ENCODE measurements around the gene NR5A2.

NR5A2 gene

GRCh38 chr1:200128944-200129879 is 101.7 kb downstream of the NR5A2 start:
- DNase-seq (ENCODE audit: low spot score), result no peak

- no peak for DNase-seq (ENCODE audit: low spot score)
Observed at GRCh38 chr1:200130552-200130951, 103.0 kb downstream of the NR5A2 start.

- DNase-seq (ENCODE audit: low spot score), result no peak
Observed at GRCh38 chr1:200131551-200132125, 104.1 kb downstream of the NR5A2 start.

DNA sequence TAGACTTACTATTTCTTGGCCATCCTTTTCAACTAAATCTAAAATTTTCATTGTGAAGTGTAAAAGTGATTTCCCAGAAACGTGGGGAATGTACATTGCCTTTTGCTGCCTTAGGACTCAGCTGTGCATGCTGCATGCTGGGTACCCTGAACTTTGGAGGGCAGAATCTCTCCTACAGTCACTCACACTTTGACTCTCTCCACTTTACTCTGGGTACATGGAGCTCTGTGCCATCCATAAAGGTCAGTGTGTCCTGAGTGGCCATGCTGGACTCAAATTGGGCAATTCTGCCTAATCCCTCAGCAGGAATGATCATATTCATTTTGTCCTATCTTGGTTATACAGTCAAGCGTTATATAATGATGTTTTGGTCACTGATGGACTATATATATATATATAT is 105.6 kb downstream of the NR5A2 start:
- DNase-seq (ENCODE audit: low spot score), result no peak

- DNase-seq (ENCODE audit: low spot score), result no peak
Observed at GRCh38 chr1:200134116-200134515, 106.6 kb downstream of the NR5A2 start.

GRCh38 chr1:200136384-200136783 is 108.9 kb downstream of the NR5A2 start:
- DNase-seq (ENCODE audit: low spot score), result no peak

DNA sequence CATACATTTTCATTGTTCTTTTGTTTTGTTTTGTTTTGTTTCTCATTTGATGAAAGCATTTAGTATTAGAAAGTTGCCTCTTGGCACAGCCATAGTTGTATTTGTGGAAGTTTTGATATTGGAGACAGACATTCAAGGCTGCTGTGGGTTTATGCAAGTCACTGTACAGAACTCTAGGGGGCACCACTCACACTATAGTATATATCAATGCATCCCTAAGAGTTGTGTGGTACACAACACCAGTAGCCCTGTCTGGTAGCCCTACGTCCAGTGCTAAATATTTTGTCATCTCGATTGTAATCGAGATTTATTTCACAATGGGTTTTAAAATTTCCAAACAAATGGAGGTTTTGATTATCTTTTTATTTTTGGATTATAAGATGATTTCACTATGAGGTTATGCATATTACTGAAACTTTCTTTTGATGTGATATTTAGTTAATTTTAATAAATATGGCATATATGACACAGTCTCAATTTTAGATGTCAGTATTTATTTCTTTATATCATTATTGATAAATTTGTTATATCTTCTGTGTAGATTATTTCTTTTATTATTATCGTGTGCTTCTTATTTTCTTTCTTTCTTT is 112.2 kb downstream of the NR5A2 start:
- no peak for DNase-seq (ENCODE audit: low spot score)

GRCh38 chr1:200143347-200143746 is 115.8 kb downstream of the NR5A2 start:
- DNase-seq (ENCODE audit: low spot score), result no peak

DNA sequence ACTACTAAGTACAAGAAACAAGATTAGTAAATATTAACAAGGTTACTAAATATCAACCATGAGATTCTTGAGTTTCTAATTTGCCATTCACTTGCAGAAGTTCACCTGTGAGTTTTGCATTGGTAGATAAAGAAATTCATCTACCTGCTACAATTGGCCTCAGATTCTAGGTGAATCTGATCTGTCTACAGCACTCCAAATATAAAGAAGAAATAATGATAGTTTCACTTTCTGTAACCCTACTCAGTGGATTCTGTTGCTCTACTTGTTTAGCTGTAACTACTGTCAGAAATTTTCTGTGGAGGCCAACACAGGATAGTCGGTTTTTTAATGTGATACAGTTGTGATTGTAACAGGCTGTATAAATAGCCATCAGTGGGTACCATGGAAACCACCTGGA is 118.6 kb downstream of the NR5A2 start:
- no peak for DNase-seq (ENCODE audit: low spot score)

DNA sequence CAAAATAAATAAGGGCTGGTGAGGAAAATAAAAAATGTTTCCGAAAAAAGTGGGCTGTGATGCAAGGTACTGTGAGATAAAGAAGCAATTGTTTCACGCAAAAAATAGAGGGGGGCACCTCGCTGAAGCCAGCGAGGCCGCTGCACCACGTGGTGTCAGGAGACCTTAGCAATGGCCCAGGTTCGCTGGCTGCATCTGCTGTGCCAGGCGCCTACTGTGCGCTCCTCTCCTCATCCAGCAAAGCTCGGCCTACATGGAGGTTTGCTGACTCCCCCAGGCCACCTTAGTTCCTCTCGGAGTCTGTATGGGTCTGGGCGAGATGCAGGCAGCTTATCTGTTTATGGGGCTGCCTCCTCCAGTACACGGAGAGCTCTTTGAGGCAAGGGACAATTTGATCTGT is 119.6 kb downstream of the NR5A2 start:
- DNase-seq (ENCODE audit: low spot score), result no peak

DNA sequence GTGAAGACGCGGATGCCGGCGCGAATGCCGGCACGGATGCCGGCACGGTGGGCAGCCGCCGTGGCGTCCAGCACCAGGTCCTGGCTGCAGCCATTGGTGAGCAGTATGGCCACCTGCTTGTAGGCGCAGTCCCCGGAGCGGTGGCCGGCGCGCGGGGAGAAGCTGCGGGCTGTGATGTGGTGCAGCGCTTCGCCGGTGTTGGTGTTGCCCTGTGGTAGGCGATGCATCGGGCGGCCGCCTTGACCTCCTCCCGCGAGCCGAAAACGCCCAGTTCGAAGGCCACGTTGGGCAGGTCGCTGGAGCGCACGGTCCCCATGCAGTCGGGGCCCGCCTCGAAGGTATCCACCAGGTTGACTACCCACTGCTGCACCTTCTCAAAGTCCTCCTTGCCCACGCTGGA is 120.2 kb downstream of the NR5A2 start:
- no peak for DNase-seq (ENCODE audit: low spot score)

DNA sequence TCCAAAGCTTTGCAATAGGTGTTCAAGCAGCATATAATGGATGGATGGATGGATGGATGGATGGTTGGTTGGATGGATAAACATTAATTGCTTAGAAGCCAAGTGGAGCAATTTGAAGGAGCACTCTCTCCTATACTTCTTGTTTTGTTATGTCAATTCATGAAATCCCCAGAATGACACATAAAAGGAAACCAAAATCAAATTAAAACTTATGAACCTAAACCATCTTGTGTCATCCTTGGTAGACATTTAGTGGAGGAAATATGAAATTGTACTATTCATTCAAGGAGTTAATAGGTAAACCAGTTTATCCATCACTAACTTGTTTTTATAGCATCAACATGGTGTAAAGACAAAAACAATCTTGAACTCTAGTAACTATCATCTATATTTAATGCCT is 122.5 kb downstream of the NR5A2 start:
- no peak for DNase-seq (ENCODE audit: low spot score)

DNA sequence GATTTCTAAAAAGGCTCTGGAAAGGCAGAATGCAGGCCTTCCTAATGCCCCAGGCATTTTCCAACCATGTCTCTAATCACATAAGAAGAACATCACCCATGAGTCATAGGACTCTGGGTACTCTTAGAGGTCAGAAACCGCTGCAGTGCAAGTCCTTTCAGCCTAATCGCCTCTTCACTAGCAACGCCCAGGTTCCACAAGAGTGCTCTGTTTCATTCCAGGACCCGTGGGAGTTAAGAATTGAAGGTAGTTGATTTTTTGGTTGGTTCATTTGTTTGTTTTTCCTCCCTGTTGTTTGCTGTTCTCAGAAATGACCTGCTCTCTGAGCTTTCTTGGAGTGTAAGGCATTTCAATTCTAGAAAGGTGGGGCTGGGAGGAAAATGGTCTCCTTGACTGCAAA is 123.2 kb downstream of the NR5A2 start:
- DNase-seq (ENCODE audit: low spot score), result no peak

- DNase-seq (ENCODE audit: low spot score), result no peak
Observed at GRCh38 chr1:200152336-200152735, 124.8 kb downstream of the NR5A2 start.

GRCh38 chr1:200153277-200154055 is 126.0 kb downstream of the NR5A2 start:
- no peak for DNase-seq (ENCODE audit: low spot score)

GRCh38 chr1:200154069-200154767 is 126.7 kb downstream of the NR5A2 start:
- no peak for DNase-seq (ENCODE audit: low spot score)

DNA sequence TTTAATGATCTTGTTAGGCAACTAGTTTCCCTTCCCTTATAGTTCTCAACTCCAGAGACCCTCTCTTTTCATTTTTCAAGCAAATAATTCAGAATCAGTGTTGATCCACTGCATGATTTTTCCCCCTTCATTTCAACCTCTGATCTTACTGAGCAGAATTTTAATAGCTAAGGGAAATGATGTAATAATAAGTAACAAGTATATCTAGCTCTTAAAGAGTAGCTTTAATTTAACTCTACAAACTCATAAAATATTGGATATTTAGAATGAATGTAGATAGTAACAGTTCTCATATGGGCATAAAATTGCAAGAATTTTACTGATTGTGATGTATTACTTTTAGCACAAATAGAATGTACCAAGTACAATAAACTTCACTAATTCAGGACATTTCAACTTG is 130.2 kb downstream of the NR5A2 start:
- DNase-seq (ENCODE audit: low spot score), result no peak

GRCh38 chr1:200161801-200162200 is 134.3 kb downstream of the NR5A2 start:
- DNase-seq (ENCODE audit: low spot score), result no peak

GRCh38 chr1:200162258-200162657 is 134.7 kb downstream of the NR5A2 start:
- no peak for DNase-seq (ENCODE audit: low spot score)

- no peak for DNase-seq (ENCODE audit: low spot score)
Observed at GRCh38 chr1:200162877-200163276, 135.4 kb downstream of the NR5A2 start.

DNA sequence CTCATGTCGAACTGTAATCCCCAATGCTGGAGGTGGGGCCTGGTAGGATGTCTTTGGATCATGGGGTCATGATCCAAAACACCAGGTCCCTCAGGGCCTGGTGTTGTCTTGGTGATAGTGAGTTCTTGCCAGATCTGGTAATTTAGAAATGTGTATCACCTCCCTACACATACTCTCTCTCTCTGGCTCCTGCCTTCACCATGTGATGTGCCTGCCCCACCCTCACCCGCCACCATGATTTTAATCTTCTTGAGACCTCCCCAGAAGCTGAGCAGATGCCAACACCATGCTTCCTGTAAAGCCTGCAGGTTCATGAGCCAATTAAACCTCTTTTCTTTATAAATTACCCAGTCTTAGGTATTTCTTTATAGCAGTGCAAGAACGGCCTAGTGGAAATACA is 136.4 kb downstream of the NR5A2 start:
- no peak for DNase-seq (ENCODE audit: low spot score)
